ENCODE results near the gene METAP2.
A peak's percentile ranks its signal among the peaks of the same experiment; 100 is the strongest.
"Not testable (repeated sequence)": the region's sequence is repeated elsewhere in the genome, so short reads cannot be mapped to it uniquely, and the experiment has no call there.

METAP2 gene

GRCh38 chr12:95473884-95474659, at the start of gene METAP2:
Gene METAP2, plus strand, starts transcription at chr12:95474152. Its CDS starts 28 bp downstream, at chr12:95474180.
- DNase-seq (ENCODE audit: low read depth): peak; percentile 88

DNA sequence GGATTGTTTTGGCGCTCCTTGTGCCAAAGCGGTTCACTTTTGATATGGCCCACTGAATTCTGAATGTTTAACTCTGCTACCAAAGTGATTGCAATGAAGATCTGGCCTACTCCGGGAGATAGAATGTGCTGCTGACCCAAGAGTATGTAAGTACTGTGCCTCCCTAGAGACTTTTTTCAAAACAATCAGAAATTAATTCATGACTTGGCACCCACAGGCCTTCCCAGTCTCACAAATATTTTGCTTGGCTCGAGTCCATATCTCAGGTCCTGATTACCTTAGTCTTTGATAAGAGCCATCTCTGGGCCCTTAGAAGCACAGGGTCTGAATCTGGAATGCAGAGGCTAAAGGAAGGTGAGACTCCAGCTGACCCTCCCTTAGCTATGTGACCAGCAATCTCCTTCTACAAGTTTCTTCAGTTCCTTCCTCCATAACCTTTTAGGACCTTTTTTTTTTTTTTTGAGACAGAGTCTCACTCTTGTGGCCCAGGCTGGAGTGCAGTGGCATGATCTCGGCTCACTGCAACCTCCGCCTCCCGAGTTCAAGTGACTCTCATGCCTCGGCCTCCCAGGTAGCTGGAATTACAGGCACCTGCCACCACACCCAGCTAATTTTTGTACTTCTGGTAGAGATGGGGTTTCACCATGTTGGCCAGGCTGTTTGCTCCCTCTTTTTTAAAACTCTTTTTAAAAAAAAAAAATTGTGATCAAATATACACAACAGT, 49.5 kb upstream of the METAP2 start:
- DNase-seq (ENCODE audit: low read depth): no peak

GRCh38 chr12:95429172-95429510, 44.8 kb upstream of the METAP2 start:
- DNase-seq (ENCODE audit: low read depth): no peak

GRCh38 chr12:95431120-95431519, 42.8 kb upstream of the METAP2 start:
- no peak for DNase-seq (ENCODE audit: low read depth)

DNA sequence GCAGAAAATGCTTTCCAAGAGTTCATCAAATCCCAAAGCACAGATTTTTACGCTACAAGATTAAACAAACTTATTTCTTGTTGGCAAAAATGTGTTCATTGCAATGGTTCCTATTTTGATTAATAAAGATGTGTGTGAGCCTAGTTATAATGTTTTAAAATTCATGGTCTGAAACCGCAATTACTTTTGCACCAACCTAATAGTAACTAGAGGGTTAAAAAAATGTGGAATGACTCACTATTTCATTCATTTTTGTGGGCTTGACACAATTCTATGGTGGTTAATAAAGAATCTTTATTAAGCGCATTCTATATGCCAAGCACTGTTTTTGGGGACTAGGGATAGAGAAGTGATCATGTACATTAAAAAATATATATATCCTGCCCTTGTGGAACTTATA, 38.6 kb upstream of the METAP2 start:
- DNase-seq (ENCODE audit: low read depth): no peak

- DNase-seq (ENCODE audit: low read depth): no peak
Observed at GRCh38 chr12:95437565-95437964, 36.4 kb upstream of the METAP2 start.

- no peak for DNase-seq (ENCODE audit: low read depth)
Observed at GRCh38 chr12:95439461-95440230, 34.3 kb upstream of the METAP2 start.

DNA sequence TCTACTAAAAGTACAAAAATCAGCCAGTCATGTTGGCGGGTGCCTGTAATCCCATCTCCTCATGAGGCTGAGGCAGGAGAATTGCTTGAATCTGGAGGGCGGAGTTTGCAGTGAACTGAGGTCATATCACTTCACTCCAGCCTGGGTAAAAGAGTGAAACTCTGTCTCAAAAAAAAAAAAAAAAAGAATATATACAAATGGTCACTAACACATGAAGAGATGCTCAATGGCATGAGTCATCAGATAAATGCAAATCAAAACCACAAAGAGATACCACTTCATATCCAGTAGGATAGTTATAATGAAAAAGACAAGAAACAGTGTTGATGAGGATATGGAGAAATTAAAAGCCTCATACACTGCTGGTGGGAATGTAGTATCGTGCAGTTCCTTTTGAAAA, 33.6 kb upstream of the METAP2 start:
- no peak for DNase-seq (ENCODE audit: low read depth)

DNA sequence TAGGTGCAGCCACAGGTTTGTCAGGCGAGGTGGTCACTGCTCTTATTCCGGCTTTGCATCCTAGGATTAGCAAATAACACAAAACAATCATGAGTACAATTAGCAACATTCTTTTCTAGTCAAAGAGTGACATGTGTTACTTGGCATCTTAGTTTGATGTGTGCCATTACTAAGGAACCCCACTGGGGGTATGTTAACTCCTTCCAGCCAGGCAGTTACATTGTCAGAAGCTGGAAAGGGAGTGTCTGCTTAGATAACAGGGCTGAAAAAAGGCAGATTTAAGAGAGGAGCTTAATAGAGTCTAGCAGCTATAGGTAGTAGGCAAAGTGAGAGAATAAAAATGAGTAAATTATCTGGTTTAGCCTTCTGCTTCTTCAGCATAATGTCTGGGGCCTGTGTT, 30.5 kb upstream of the METAP2 start:
- DNase-seq (ENCODE audit: low read depth): no peak

GRCh38 chr12:95445099-95445498, 28.9 kb upstream of the METAP2 start:
- not testable (repeated sequence) for DNase-seq (ENCODE audit: low read depth)

- no peak for DNase-seq (ENCODE audit: low read depth)
Observed at GRCh38 chr12:95445884-95446505, 28.0 kb upstream of the METAP2 start.

GRCh38 chr12:95446506-95446900, 27.4 kb upstream of the METAP2 start:
- DNase-seq (ENCODE audit: low read depth): no peak

- not testable (repeated sequence) for DNase-seq (ENCODE audit: low read depth)
Observed at GRCh38 chr12:95449656-95450055, 24.3 kb upstream of the METAP2 start.

DNA sequence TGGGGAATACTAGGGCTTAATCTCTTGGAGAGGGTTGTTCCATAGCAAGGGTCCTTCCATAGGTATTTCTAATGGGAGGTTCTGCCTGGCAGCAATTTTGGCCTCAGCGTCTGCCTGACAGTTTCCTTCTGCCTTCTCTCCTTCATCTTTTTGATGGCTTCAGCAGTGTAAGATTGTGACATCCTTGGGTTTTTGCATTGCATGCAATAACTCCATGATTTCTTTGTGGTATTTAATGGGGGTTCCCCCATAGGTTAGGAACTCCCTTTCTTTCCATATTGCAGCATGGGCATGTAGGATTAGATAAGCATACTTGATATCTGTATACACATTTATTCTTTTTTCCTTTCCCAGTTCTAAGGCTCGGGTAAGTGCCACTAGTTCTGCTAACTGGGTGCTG, 21.5 kb upstream of the METAP2 start:
- not testable (repeated sequence) for DNase-seq (ENCODE audit: low read depth)

DNA sequence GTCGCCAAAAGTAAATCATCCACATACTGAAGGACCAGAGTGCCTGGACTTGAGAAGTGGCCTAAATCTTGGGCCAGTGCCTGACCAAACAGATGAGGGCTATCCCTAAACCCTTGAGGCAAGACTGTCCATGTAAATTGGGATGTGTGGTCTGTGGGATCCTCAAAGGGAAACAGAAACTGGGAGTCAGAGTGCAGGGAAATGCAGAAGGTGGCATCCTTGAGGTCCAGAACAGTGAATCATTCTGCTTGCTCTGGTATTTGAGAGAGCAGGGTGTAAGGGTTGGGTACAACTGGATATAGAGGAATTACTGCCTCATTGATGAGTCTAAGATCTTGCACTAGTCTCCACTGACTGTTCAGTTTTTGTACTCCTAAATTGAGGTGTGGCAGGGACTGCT, 20.1 kb upstream of the METAP2 start:
- not testable (repeated sequence) for DNase-seq (ENCODE audit: low read depth)

- not testable (repeated sequence) for DNase-seq (ENCODE audit: low read depth)
Observed at GRCh38 chr12:95454780-95455215, 19.2 kb upstream of the METAP2 start.

GRCh38 chr12:95457605-95458004, 16.3 kb upstream of the METAP2 start:
- DNase-seq (ENCODE audit: low read depth): not testable (repeated sequence)

DNA sequence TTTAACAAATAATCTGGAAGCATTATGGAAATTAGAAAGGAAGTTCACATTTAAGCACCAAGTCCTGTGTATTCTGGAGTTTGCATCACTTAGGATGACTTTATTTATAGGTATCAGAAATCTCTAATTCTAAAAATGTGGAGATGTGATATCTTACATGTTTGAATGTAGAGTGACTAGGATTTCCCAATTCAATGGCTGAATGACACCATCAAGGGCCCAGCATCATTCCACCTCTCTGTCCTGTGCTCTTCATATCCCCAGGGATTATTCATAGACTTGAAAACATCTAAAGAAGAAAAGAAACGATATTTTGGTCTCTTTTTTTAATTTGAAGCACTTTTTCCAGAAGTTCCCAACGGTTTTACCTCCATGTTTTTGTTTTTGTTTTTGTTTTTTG, 15.2 kb upstream of the METAP2 start:
- no peak for DNase-seq (ENCODE audit: low read depth)

GRCh38 chr12:95459310-95459709, 14.6 kb upstream of the METAP2 start:
- DNase-seq (ENCODE audit: low read depth): no peak

DNA sequence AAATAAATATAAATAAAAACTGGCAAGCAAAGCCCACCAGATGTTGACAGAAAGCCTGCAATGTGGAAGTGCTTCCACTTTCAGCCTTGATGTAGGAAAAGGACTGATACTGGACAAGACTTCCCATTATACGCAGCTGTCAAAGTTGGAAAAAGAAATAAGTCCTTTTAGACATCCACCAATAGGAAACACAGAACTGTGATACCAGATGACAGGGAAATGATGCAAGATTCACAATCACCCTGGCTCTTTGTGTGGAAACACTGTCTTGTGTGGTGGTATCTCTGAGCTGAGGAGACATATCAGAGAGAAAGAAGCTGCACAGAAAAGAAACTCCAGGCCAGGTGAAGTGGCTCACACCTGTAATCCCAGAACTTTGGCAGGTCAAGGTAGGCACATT, 13.8 kb upstream of the METAP2 start:
- no peak for DNase-seq (ENCODE audit: low read depth)

- no peak for DNase-seq (ENCODE audit: low read depth)
Observed at GRCh38 chr12:95460896-95461295, 13.1 kb upstream of the METAP2 start.

- DNase-seq (ENCODE audit: low read depth): no peak
Observed at GRCh38 chr12:95462081-95462480, 11.9 kb upstream of the METAP2 start.

Measured in activated gamma-delta T cell treated with anti-CD3 and anti-CD28 coated beads, Interleukin-2, amount 50 U/mL, for 16 hours (primary cell).